ENCODE measurements around the gene DHX35.

The DHX35 gene

DNA sequence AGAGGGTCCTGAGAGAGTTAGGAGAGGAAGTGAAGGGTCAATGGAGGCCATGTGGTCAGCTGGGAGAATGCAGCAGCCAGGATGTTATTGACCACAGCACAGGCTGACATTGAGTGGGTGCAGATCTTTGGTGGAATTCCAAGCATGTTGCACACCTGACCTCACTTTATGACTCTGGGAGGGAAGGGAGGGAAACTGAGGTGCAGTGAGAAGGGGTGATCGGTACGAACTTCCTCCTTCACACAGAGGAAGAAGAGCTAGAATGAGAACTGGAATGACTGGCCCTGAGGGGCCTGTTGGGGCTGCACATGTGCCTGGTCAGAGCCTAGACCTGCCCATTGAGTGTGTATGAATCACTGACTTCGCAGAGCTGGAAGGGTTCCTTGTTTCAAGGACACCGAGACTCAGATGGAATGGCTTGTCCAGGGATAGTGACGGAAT is 26.2 kb upstream of the DHX35 start:
- DNase-seq: peak; percentile 9
- Histone ChIP-seq H3K4me1 (ENCODE audit: control insufficient read depth, insufficient read depth, low read depth, low read length) (peaks cover 6% of the 10 kb centered on the region), H3K9ac (ENCODE audit: low read length) (peak overlapping the region; percentile 21), H3K27ac (ENCODE audit: low read length, poor library complexity, severe bottlenecking) (no peak overlapping the region), H3K18ac (ENCODE audit: low read depth in 1 of 2, low read length in 2 of 2) (peak overlapping the region in 1 of 2 experiments; percentile 4), H2BK5ac (ENCODE audit: low read depth, low read length, poor library complexity, severe bottlenecking) (no peak overlapping the region), H3K27me3 (ENCODE audit: control insufficient read depth in 1 of 2, insufficient read depth in 1 of 2, low read length in 2 of 2) (no peaks in the 10 kb centered on the region), H4K8ac (ENCODE audit: low read length) (peak overlapping the region; percentile 29), H2BK15ac (ENCODE audit: low read depth, poor library complexity, severe bottlenecking) (no peak overlapping the region), H3K9me3 (ENCODE audit: control insufficient read depth, low read length) (no peaks in the 10 kb centered on the region), H3K4me2 (ENCODE audit: low read length, poor library complexity, severe bottlenecking) (no peak overlapping the region), H3K14ac (ENCODE audit: low read length in 2 of 2) (peak overlapping the region in 1 of 2 experiments; percentile 71), H3K4ac (ENCODE audit: low read depth in 1 of 2, low read length in 2 of 2) (peak overlapping the region; percentile 29 to 35), H3K36me3 (ENCODE audit: control insufficient read depth in 1 of 2, insufficient read depth in 2 of 2, low read depth in 1 of 2, low read length in 2 of 2) (no peaks in the 10 kb centered on the region), H3K23ac (ENCODE audit: low read length in 2 of 2) (no peak overlapping the region), H2AK5ac (ENCODE audit: low read length, severe bottlenecking) (no peak overlapping the region), H4K91ac (ENCODE audit: low read length) (peak overlapping the region; percentile 52), H2AFZ (ENCODE audit: low read depth, low read length) (no peak overlapping the region), H2BK120ac (ENCODE audit: low read depth, low read length) (no peak overlapping the region), H3K4me3 (ENCODE audit: insufficient read depth in 1 of 2, low read depth in 1 of 2, low read length in 2 of 2) (no peak overlapping the region), H2BK12ac (ENCODE audit: low read length in 2 of 2) (peak overlapping the region in 1 of 2 experiments; percentile 40), H3K79me1 (replicated peaks; ENCODE audit: low read length, poor library complexity, severe bottlenecking) (peaks cover 21% of the 10 kb centered on the region)
- WGBS: 59% methylated on average over 5 of the region's 5 CpGs

DNA sequence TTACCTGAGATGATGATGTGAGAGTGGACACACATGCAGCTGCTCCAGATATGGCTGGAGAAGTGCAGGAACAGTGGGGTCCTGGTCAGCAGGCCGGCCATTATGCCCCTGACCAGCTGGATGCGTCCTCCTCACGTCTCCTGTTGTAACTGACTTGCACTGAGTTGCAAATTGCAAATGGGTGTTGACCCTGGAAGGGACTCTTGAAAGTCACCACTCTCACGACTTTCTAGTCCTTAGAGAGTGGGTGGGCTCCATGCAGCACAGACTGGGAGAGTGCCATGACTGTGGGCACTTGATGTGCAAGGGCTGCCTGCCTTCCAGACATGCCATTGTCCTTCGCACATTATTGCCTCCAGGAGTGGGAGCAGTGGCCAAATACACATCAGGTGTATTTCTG is 25.1 kb upstream of the DHX35 start:
- H2AFZ ChIP-seq (ENCODE audit: low read depth, low read length): no peak overlapping the region
- no peak overlapping the region for H2BK12ac ChIP-seq (ENCODE audit: low read length in 2 of 2)
- H2BK5ac ChIP-seq (ENCODE audit: low read depth, low read length, poor library complexity, severe bottlenecking): no peak overlapping the region
- WGBS: 97% methylated on average over 5 of the region's 5 CpGs
- no peak overlapping the region for H3K18ac ChIP-seq (ENCODE audit: low read depth in 1 of 2, low read length in 2 of 2)
- H2BK120ac ChIP-seq (ENCODE audit: low read depth, low read length): no peak overlapping the region
- H3K4me2 ChIP-seq (ENCODE audit: low read length, poor library complexity, severe bottlenecking): no peak overlapping the region
- peak overlapping the region; percentile 5 for H4K8ac ChIP-seq (ENCODE audit: low read length)
- DNase-seq: no peak
- H3K9me3 ChIP-seq (ENCODE audit: control insufficient read depth, low read length): no peaks in the 10 kb centered on the region
- no peaks in the 10 kb centered on the region for H3K27me3 ChIP-seq (ENCODE audit: control insufficient read depth in 1 of 2, insufficient read depth in 1 of 2, low read length in 2 of 2)
- no peak overlapping the region for H3K4ac ChIP-seq (ENCODE audit: low read depth in 1 of 2, low read length in 2 of 2)
- no peak overlapping the region for H2BK15ac ChIP-seq (ENCODE audit: low read depth, poor library complexity, severe bottlenecking)
- no peak overlapping the region for H4K91ac ChIP-seq (ENCODE audit: low read length)
- H3K79me1 ChIP-seq (replicated peaks; ENCODE audit: low read length, poor library complexity, severe bottlenecking): peaks cover 30% of the 10 kb centered on the region
- no peak overlapping the region for H3K4me3 ChIP-seq (ENCODE audit: insufficient read depth in 1 of 2, low read depth in 1 of 2, low read length in 2 of 2)
- H3K36me3 ChIP-seq (ENCODE audit: control insufficient read depth in 1 of 2, insufficient read depth in 2 of 2, low read depth in 1 of 2, low read length in 2 of 2): no peaks in the 10 kb centered on the region
- H3K14ac ChIP-seq (ENCODE audit: low read length in 2 of 2): no peak overlapping the region
- H3K23ac ChIP-seq (ENCODE audit: low read length in 2 of 2): no peak overlapping the region
- peaks cover 6% of the 10 kb centered on the region for H3K4me1 ChIP-seq (ENCODE audit: control insufficient read depth, insufficient read depth, low read depth, low read length)
- no peak overlapping the region for H3K9ac ChIP-seq (ENCODE audit: low read length)
- H2AK5ac ChIP-seq (ENCODE audit: low read length, severe bottlenecking): no peak overlapping the region
- no peak overlapping the region for H3K27ac ChIP-seq (ENCODE audit: low read length, poor library complexity, severe bottlenecking)

DNA sequence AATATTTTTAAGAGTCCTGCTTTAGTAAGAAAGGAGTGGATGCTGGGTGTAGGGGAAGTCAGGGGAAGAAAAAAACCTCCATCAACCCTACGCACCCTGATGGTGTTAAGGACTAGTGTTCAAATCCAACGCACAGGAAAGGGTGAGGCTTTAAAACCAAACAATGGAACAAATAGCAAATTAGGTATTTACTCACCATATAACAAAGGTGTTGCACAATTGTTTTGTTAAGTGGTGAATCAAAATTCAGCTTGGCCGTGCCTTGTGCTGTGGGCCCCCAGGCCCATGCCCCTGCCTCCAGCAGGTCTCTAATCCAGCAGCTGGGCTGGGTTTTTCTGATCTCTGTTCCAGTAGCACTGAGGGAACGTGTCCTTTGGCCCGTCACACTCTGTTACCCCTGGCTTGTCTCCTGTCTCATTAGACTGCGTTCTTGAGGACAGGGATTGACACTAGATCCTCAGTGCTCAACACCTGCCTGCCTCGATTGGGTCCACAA is 24.1 kb upstream of the DHX35 start:
- Histone ChIP-seq H2AK5ac (ENCODE audit: low read length, severe bottlenecking) (no peak overlapping the region), H2AFZ (ENCODE audit: low read depth, low read length) (no peak overlapping the region), H3K23ac (ENCODE audit: low read length in 2 of 2) (no peak overlapping the region), H3K4me1 (ENCODE audit: control insufficient read depth, insufficient read depth, low read depth, low read length) (peaks cover 6% of the 10 kb centered on the region), H3K4me2 (ENCODE audit: low read length, poor library complexity, severe bottlenecking) (no peak overlapping the region), H3K36me3 (ENCODE audit: control insufficient read depth in 1 of 2, insufficient read depth in 2 of 2, low read depth in 1 of 2, low read length in 2 of 2) (no peaks in the 10 kb centered on the region), H3K9ac (ENCODE audit: low read length) (no peak overlapping the region), H3K27ac (ENCODE audit: low read length, poor library complexity, severe bottlenecking) (no peak overlapping the region), H3K4me3 (ENCODE audit: insufficient read depth in 1 of 2, low read depth in 1 of 2, low read length in 2 of 2) (no peak overlapping the region), H3K79me1 (replicated peaks; ENCODE audit: low read length, poor library complexity, severe bottlenecking) (peaks cover 34% of the 10 kb centered on the region), H3K27me3 (ENCODE audit: control insufficient read depth in 1 of 2, insufficient read depth in 1 of 2, low read length in 2 of 2) (no peaks in the 10 kb centered on the region), H2BK120ac (ENCODE audit: low read depth, low read length) (no peak overlapping the region), H3K9me3 (ENCODE audit: control insufficient read depth, low read length) (no peaks in the 10 kb centered on the region), H2BK12ac (ENCODE audit: low read length in 2 of 2) (no peak overlapping the region), H3K18ac (ENCODE audit: low read depth in 1 of 2, low read length in 2 of 2) (no peak overlapping the region), H2BK15ac (ENCODE audit: low read depth, poor library complexity, severe bottlenecking) (no peak overlapping the region), H3K14ac (ENCODE audit: low read length in 2 of 2) (no peak overlapping the region), H4K8ac (ENCODE audit: low read length) (no peak overlapping the region), H3K4ac (ENCODE audit: low read depth in 1 of 2, low read length in 2 of 2) (no peak overlapping the region), H4K91ac (ENCODE audit: low read length) (no peak overlapping the region), H2BK5ac (ENCODE audit: low read depth, low read length, poor library complexity, severe bottlenecking) (no peak overlapping the region)
- WGBS: 94% methylated on average over 5 of the region's 7 CpGs
- DNase-seq: no peak

DNA sequence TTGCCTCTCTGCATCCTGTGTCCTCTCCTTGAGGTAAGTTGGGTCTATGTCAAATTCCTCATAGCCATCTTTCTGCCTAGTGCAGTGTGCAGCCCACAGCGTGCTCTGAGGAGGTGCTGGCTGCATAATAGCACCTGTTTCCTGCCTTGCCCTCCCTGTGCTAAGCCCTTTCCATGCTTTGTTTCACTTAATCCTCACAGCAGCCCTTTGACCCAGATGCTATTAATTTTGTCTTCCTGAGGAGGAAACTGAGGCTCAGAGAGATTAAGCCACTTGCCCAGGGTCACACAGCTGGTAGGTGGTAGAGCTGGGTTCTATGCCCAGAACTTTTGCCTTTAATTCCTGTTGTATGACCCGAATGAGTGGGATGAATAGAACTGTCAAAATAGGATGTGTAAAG is 22.5 kb upstream of the DHX35 start:
- H3K14ac ChIP-seq (ENCODE audit: low read length in 2 of 2): no peak overlapping the region
- no peak overlapping the region for H3K4ac ChIP-seq (ENCODE audit: low read depth in 1 of 2, low read length in 2 of 2)
- H3K27me3 ChIP-seq (ENCODE audit: control insufficient read depth in 1 of 2, insufficient read depth in 1 of 2, low read length in 2 of 2): no peaks in the 10 kb centered on the region
- H2BK12ac ChIP-seq (ENCODE audit: low read length in 2 of 2): no peak overlapping the region
- no peak overlapping the region for H3K4me2 ChIP-seq (ENCODE audit: low read length, poor library complexity, severe bottlenecking)
- H3K18ac ChIP-seq (ENCODE audit: low read depth in 1 of 2, low read length in 2 of 2): no peak overlapping the region
- H2BK120ac ChIP-seq (ENCODE audit: low read depth, low read length): no peak overlapping the region
- H2AK5ac ChIP-seq (ENCODE audit: low read length, severe bottlenecking): no peak overlapping the region
- no peak overlapping the region for H3K4me3 ChIP-seq (ENCODE audit: insufficient read depth in 1 of 2, low read depth in 1 of 2, low read length in 2 of 2)
- peaks cover 6% of the 10 kb centered on the region for H3K4me1 ChIP-seq (ENCODE audit: control insufficient read depth, insufficient read depth, low read depth, low read length)
- DNase-seq: no peak
- H2BK5ac ChIP-seq (ENCODE audit: low read depth, low read length, poor library complexity, severe bottlenecking): no peak overlapping the region
- H3K23ac ChIP-seq (ENCODE audit: low read length in 2 of 2): no peak overlapping the region
- no peak overlapping the region for H3K27ac ChIP-seq (ENCODE audit: low read length, poor library complexity, severe bottlenecking)
- no peaks in the 10 kb centered on the region for H3K9me3 ChIP-seq (ENCODE audit: control insufficient read depth, low read length)
- H4K8ac ChIP-seq (ENCODE audit: low read length): no peak overlapping the region
- H3K79me1 ChIP-seq (replicated peaks; ENCODE audit: low read length, poor library complexity, severe bottlenecking): peaks cover 34% of the 10 kb centered on the region
- 96% methylated on average over 2 of the region's 2 CpGs for WGBS
- H3K36me3 ChIP-seq (ENCODE audit: control insufficient read depth in 1 of 2, insufficient read depth in 2 of 2, low read depth in 1 of 2, low read length in 2 of 2): no peaks in the 10 kb centered on the region
- H2AFZ ChIP-seq (ENCODE audit: low read depth, low read length): no peak overlapping the region
- H2BK15ac ChIP-seq (ENCODE audit: low read depth, poor library complexity, severe bottlenecking): no peak overlapping the region
- no peak overlapping the region for H3K9ac ChIP-seq (ENCODE audit: low read length)
- no peak overlapping the region for H4K91ac ChIP-seq (ENCODE audit: low read length)
